GM19025 (cell line): ENCODE measurements around the gene IRS2.

Source experiments
- ATAC-seq: cut with Tn5 transposase; IDR thresholded peaks from one replicate; pipeline ENCODE4 v1.9.1; 2021; ENCODE audit warnings: mild to moderate bottlenecking, low read depth, moderate library complexity; ENCODE audit not compliant: unreplicated experiment

Gene IRS2

GRCh38 chr13:109759609-109760008, 26.8 kb downstream of the IRS2 start:
- ATAC-seq, result no peak

DNA sequence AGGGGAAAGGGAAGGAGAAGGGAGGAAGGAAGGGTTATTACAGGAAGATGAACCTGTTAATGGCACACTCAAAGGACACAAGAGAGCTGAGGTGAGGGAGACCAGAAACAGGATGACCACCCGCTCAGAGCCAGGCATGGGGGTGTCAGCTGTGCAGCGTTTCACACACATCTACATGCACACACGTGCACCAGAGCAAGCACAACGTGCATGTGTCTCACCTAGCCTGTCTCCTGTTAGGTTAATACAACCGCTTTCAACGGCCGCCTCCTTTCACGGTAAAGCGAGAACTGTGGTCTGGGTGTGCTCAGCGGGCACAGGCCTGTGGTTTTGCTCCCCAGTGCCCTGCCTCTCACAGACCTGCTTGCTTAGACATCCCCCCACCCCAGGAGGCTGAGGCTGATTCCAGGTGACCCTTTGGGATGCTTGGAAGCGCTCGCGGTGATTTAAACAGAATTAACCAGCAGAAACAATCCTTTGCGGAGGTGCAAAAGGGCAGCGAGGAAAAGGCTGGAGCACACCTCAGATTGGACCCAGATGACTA, 27.4 kb downstream of the IRS2 start:
- no peak for ATAC-seq

DNA sequence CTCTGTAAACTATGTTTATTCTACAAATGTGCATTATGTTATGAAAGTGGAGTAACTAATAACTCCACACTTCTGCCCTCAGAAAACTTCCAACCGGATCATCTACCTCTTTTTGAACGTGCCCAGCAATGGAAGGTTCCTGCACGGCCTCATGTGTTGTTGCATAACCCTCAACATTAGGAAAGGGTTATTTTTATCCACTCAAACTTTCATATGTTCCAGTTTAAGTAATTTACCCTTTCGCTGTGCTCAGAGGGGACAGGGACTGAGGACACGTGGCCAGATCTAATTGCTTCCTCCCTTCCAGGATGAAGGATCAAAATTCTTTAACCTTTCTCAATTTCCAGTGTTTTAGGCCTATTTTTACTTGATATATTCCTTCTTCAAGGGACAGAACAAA, 29.6 kb downstream of the IRS2 start:
- ATAC-seq, result no peak

DNA sequence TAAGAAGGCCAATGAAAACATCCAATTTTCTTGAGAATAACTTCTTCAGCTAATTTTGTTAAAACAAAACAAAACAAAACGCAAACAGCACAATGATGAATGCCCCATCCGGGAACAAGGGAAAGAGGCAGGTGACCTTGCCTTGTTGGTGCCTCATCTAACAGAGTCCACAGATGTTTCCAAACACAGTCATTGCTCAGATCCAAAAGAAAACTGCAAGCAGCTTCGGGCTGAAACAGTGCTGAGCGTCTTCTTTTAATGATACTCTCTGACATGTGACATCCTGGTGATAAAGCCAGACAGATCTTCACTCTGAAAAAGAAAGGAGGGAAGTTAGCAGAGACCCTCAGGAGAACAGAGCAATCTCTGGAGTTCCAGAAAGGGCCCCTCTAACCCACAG, 30.4 kb downstream of the IRS2 start:
- no peak for ATAC-seq

GRCh38 chr13:109755551-109755950, 30.8 kb downstream of the IRS2 start:
- ATAC-seq, result no peak

- no peak for ATAC-seq
These were observed 34.9 kb downstream of the IRS2 start for GRCh38 chr13:109751477-109751876.

GRCh38 chr13:109750221-109750775, 36.1 kb downstream of the IRS2 start:
- ATAC-seq, result no peak

DNA sequence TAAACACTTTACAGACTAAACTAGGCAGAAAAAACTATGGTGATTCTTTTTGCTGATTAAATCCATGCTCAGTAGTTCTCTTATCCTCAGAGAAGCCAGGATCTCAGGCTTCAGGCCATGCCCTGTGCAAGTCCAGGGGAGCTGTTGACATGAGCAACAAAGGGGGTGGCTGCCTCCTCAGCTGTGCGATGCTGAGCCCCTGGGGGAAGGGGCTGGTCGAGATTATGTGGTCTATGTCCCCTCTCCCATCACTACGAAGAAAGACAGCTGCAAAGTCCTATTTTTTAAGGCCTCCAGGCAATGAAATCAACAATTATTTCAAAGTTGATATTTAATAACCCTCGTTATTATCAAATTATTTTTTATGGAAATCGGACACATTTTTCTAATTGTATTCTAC, 37.0 kb downstream of the IRS2 start:
- no peak for ATAC-seq

GRCh38 chr13:109748677-109749076, 37.7 kb downstream of the IRS2 start:
- no peak for ATAC-seq

DNA sequence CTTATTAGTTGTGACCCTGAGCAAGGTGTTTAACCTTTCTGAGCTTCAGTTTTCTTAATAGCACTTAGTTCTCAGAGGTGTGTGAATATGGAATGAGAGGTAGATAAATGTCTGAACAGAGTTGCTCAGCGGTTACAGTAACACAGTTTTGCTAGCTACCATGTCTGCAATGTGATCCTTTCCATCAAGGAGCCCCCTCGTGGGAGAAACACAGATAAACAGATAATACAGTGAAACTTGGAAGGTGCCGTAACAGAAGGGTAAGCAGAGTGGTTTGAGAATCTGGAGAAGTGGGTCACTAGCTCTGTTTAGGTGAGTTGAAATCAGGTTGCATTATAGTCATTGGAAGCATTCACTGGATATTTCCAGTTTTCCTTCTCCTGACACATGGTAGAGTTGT, 38.9 kb downstream of the IRS2 start:
- no peak for ATAC-seq

GRCh38 chr13:109746364-109746763, 40.0 kb downstream of the IRS2 start:
- no peak for ATAC-seq

- ATAC-seq, result no peak
These were observed 40.7 kb downstream of the IRS2 start for GRCh38 chr13:109745702-109746101.

DNA sequence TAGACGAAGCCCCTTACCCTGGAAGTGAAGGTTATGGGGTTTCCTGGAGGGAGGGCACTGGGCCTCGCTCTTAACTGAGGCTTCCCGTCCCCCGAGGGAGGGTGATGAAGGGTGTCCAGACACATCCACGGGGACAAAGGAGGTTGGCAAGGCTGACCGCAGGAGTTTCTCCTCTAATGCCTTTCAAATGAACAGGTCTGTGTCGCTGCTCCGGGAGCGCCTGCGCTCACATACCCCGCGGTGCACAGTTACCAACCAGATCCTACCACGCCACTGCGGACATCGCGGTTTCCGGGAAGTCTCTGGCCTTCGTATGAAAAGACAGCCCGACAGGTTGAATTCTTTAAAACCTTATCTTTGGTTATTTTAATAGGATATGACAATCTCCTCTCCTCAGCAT, 41.3 kb downstream of the IRS2 start:
- no peak for ATAC-seq

DNA sequence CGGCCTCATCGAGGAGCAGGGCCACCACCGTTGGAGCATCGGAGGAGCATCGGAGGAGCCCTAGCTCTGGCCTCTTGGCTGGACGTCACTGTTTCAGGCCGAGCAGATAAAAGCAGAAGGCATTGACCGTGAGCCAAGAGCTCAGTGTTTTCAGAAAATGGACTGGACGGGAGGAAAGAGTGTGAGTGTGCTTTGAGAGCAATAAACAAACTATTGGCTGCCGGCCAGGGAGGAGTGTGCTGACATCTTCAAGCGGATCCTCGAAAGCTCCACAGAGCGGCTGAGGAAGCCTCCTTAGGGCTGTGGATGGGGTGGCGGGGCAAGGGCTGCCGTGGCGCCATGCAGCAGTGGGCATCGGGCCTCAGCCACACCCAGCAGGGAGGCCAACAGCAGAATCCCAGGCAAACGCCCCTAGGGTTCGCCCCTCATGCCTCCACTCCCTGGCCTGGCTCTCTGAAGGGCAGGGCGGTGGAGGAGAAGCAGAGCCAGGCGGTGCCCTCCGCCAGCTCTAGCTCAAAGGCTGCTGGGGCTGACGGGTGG, 41.8 kb downstream of the IRS2 start:
- no peak for ATAC-seq

DNA sequence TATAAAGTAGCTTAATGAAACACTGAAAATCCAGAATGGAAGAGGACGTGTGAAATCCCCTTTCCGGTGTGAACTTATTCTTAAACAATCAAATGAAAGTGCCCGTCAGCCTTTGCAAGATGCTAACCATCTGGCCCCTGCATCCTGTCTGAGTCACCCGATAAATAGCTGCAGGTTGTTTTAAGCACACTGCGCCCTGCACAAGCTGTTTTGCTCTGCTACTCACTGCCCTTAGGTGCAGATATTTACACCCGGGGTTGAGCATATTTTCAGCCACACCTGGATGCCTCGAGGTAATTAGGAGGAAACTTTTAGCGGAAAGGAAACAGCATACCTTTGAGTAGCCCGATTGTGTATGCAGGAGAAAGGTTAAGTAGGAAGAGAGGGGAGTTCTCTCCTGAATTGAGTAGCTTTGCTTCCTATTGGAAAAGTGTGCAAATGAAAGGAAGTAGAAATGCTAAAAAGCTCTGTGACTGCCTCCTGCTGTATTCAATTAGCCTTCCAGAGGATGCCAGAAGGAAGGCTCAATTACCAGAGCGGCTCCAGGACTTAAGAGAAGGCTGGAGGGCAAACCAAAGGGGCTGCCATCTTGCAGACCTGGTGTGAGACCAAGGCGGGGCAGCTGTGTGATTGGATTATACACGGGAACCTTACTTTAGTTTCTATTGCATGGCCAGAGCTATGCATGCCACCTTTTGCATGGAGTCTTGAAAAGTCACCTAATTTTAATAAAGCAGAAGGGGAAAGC, 42.5 kb downstream of the IRS2 start:
- ATAC-seq, result peak; percentile 55

- no peak for ATAC-seq
These were observed 44.4 kb downstream of the IRS2 start for GRCh38 chr13:109741966-109742365.

- no peak for ATAC-seq
These were observed 45.7 kb downstream of the IRS2 start for GRCh38 chr13:109740721-109741120.

- no peak for ATAC-seq
These were observed 46.3 kb downstream of the IRS2 start for GRCh38 chr13:109740121-109740520.

DNA sequence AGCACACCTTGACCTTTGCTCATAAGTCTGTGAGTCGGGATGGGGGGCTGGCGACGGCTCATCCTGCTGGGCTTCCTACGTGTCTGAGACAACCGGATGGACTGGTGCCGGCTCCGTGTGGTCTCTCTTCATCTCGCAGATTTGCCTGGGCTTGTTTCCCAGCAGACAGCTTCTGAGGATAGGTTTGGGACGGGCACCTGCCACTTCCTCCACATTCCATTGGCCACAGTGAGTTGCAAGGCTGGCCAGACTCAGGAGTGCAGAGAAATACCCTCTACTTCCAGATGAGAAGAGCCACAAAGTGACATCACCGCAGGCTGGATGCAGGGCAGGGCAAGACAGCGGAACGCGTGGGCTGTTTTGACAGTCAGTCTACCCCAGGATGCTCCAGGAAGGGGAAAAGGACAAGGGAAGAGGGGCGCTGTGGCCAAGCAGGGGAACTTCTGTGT, 48.1 kb downstream of the IRS2 start:
- ATAC-seq, result no peak

DNA sequence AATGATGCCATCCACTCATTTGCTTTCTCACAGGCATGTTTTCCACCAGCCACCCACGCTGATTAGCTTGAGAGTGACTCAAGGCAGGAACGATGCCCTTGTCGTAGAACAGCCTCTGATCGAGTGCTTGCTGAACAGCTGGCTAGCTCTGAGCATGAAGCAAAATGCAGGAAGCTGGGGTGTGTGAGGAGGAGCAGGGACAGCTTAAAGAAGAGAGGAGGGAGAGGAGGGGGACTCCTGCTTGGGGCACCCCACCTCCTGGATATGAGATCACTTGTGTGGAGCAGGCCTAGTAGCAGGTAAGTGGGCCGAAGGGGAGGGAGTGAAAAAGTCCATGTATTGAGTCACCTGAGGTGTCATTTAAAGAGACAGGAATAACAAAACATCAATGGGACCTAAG, 48.8 kb downstream of the IRS2 start:
- no peak for ATAC-seq

DNA sequence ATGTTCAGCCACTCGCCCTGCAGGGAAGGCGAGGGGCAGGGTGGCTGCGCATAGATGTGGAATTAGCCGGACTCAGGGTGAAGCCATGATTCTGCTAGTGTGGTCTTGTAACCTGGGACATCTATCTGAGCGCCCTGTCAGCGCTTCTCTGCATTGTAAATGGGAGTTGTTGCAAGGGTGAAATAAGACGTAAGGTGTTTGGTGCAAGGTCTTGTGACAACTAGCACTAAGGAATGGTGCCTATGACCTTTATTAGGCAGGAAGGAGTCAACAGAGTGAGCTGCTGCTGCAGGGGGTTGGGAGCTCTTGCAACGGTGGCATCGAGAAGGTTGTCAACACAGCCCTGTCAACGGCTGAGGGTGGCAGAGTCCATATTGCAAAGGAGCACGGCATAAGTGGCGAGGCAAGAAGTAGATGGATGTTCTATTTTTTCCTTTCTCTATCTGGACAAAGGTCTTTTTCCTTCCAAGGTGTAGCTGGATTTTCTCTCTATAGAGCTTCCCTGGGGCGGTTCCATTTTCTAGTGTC, 49.3 kb downstream of the IRS2 start:
- ATAC-seq, result no peak
